Activated effector memory CD4-positive, alpha-beta T cell treated with Interleukin-2 at 50 U/mL for 16 hours (primary cell): ENCODE measurements around the gene BCAR1.
"Not testable (repeated sequence)": the region's sequence is repeated elsewhere in the genome, so short reads cannot be mapped to it uniquely, and the experiment has no call there.

Experiments used
- DNase-seq: peaks from one replicate; pipeline ENCODE4 v3.0.0-alpha.2; 2020

The BCAR1 gene

DNA sequence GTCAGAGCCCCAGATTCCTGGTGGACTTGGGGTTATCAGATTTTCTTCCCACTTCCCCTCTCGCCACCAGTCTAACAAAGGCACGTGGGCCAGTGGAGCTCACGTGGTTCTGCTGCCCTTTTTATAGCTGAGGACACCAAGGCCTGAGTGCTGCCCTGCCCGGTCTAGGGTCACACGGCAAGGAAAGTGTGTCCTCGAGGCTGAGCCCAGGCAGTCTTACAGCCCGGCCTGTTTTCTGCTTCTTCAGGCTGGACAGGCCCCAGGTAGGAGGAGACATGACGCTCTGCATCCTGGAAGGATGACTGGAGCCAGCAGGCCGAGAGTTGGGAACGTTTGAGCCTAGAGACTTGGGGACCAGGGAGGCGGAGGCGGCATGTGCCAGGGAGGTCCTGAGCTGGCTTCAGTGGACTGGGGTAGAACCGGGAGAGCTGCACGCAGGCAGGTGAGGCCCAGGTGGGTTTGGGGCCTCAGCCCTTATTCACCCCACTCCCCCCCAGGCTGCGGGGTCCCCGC, 29.1 kb downstream of the BCAR1 start:
- DNase-seq: no peak

DNA sequence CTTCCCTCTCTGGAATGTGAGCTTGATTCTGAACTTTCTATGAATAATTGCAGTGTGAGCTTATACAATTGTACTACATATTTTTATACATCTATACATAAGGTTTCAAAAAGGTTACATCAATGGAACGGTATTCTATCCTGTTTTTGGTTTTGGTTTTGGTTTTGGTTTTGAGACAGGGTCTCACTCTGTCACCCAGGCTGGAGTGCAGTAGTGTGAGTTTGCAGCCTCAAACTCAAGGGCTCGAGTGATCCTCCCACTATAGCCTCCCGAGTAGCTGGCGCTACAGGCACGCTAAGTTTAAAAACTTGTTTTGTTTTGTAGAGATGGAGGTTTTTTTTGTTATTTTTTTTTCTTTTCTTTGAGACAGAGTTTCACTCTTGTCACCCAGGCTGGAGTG, 31.6 kb downstream of the BCAR1 start:
- no peak for DNase-seq

DNA sequence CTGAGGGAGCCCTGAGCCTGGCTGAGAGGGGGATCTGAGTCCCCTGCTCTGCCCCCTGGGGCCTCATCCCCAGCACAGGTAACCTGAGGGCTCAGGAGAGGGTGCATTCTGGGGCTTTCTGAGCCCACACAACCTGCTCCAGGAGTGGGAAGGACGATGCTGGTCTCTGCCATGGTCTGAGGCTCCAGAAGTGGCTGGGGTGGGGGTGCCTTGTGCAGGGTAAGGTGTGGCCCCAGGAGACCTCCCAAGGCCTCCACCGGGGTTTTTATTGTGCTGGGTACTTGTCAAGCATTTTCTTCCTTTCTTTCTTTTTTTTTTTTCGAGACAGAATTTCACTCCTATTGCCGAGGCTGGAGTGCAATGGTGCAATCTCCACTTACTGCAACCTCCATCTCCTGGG, 32.3 kb downstream of the BCAR1 start:
- no peak for DNase-seq

DNA sequence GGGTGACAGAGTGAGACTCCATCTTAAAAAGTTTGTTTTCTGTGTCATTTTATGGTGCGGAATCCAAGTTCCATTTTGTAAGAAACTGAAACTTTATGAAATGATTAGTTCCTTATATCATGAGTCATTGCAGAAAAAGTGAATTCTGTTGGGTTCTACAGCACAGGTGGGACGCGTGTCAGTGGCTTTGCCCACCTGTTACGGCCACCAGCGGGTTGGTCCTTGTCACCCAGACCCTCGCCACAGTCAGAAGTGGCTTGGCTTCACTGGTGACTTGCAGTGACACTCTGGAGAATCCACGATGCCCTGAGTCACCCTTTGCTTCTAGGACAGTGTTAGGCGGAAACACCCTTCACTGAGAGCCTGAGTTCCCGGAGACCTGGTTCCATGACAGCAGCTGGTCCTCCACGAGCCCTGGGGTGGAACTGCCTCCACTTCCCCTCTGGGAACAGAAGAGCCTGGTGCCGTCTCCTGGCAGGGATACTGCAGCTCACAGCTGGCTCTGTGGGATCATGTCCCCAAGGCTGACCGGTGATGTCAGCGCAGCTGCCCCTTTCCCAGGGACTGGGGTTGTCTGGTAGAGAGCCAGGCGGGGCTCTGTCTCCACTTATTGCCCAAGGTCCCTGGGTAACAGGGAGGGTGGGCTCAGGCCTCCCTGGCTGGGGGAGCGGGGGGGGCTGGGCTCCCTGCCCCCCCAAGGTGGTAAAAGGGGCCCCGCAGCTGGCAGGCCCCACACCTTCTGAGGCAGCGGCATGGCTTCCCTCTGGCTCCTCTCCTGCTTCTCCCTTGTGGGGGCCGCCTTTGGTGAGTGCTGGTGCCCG, 33.0 kb downstream of the BCAR1 start, which contains the start of gene CTRB1:
Gene CTRB1 (plus strand): TSS at position 733 of the 821 bp plus-strand sequence. CDS start 20 bp downstream, at position 753.
- DNase-seq: no peak

DNA sequence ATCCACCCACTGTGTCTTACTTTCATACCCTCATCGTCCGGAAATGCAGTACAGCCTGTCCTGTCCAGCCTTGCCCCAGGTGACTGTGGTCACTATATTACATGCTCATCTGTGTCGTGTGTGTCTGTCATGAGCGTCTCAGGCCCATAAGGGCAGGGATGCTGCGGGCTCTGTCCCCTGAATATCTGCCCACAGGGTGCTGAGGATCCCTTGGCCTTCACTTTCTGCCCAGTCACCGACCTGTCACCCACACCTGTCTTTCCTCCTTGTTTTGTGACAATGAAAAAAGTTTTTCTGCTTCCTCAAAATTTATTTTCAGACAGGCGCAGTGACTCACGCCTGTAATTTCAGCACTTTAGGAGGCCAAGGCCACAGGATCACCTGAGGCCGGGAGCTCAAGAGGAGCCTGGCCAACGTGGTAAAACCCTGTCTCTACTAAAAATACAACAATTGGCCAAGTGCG, 34.0 kb downstream of the BCAR1 start:
- no peak for DNase-seq

DNA sequence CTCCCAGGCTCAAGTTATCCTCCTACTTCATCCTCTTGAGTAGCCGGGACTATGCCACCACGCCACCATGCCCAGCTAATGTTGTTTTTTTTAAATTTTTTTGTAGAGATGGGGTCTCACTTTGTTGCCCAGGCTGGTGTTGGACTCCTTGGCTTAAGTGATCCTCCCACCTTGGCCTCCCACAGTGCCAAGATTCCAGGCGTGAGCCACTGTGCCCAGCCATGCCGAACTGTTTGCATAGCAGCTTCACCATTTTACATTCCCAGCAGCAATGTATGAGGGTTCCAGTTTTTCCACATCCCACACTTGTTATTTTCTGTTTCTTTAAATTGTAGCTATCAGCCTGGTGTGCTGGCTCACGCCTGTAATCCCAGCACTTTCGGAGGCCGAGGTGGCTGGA, 34.8 kb downstream of the BCAR1 start:
- no peak for DNase-seq

DNA sequence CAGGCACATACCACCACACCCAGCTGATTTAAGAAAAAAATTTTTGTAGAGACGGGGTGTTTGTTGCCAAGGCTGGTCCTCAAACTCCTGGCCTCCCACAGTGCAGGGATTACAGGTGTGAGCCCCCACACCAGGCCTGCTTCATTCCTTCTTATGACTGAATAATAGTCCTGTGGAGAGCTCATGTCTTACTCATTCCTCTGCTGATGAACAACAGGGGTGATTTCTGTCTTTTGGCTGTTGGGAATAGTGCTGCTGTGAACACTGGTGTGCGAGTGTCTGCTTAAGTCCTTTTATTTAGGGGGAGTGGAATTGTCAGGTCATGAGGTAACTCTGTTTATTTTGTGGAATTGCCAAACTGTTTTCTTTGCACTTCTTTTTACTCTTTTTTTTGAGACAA, 35.3 kb downstream of the BCAR1 start:
- no peak for DNase-seq

DNA sequence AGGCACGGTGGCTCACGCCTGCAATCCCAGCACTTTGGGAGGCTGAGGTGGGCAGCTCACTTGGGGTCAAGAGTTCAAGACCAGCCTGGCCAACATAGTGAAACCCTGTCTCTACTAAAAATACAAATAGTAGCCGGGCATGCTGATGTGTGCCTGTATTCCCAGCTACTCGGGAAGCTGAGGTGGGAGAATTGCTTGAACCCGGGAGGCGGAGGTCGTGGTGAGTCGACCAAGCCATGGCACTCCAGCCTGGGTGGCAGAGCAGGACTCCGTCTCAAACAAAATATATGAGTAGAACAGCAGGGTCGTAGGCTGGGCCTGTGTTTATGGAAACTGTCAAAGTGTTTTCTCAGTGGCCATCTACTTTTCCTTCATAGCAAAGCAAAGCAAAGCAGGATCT, 40.1 kb downstream of the BCAR1 start:
- not testable (repeated sequence) for DNase-seq

DNA sequence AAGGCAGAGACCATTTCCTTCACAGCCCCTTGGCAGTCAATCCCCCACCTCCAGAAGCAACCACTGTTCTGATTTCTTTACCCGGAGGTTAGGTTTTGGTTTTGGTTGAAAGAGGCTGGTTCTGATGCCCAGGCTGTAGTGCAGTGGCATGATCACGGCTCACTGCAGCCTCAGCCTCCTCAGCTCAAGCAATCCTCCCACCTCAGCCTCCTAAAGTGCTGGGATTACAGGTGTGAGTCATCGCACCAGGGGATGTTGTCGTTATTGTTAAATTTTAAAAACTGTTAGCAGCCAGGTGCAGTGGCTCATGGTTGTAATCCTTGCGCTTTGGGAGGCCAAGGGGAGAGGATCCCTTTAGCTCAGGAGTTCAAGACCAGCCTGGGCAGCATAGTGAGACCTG, 41.5 kb downstream of the BCAR1 start:
- DNase-seq: no peak

DNA sequence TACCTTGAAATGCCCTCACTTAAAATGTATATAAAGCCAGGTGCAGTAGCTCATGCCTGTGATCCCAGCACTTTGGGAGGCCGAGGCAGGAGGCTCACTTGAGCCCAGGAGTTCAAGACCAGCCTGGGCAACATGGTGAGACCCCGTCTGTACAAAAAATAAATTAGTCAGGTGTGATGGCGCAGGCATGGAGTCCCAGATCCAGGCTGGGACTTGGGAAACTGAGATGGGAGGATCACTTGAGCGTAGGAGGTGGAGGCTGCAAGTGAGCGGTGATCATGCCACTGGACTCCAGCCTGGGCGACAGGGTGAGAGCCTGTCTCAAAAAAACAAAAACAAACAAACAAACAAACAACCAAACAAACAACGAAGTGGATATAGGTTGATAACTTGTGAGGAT, 41.9 kb downstream of the BCAR1 start:
- not testable (repeated sequence) for DNase-seq

DNA sequence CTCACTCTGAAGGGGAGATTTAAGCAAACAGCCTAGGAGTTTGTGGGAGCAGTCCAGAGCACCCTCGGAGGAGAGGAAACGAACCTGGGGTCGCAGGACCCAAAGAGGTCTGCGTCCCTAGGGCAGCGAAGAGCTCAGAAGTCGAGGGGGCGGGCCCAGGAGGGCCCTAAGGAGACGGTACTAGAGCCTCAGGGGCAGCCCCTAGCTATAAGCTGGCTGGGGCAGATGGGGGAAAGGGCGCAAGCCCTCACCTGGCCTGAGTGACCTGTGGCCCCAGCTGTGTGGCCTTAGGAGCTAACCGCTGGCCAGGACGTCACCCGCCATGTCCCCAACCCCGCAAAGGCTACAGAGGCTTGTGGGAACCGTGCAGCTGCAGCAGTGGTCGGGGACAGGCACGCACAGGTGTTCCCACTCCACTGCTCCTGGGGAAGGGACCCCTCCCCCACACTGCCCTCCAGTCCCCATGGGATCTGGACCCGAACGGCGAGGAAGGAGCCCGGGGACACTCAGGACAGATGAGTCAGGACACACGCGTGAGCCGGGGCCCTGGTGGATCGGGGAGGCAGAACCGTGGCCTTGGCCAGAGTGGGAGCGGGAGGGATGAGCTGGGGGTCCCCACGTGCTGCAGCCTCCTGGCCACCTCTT, 42.4 kb downstream of the BCAR1 start:
- no peak for DNase-seq

DNA sequence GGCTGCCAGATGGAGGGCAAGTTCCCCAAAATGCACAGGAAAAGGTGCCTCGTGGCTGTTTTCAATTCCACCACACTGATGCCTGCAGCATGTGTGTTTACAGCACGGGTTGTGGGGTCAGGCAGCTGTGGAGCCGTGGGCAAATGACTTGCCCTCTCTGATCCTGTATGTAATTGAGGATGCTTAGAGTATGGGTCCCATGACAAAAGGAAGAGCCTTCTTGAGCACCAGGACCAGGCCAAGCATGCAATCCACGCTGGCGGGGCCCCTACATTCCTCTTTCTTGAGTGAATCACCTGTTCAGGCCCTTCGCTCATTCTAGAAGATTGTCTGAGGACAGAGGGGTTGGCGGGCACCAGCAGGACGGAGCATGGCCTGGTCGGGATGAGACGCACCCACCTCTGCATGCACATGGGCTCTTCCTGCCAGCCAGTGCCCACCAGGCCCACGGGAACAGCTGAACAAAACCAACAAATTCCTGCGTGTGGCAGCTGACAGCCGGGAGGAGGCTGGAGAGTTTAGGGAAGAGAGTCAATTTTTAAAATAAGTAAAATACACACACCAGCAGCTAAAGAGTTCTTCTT, 43.1 kb downstream of the BCAR1 start:
- no peak for DNase-seq

DNA sequence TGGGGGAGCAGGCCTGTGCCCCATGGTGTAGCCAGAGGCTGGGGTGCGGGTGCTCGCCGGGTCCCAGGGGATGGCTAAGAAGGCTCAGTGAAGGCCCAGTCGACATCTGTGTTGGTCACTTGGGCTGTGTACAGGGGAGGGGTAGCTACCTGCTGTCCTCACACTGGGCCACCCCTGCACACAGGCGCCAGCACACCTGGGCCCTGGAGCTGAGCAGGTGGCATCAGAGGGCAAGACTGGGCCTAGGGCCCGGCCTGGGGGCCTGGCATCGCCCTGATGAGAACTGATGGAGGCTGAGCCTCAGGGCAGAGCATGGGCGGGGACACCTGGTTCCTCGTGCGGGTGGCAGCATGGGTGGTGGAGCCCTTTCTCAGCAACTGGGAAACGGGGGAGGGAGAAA, 43.6 kb downstream of the BCAR1 start:
- no peak for DNase-seq

DNA sequence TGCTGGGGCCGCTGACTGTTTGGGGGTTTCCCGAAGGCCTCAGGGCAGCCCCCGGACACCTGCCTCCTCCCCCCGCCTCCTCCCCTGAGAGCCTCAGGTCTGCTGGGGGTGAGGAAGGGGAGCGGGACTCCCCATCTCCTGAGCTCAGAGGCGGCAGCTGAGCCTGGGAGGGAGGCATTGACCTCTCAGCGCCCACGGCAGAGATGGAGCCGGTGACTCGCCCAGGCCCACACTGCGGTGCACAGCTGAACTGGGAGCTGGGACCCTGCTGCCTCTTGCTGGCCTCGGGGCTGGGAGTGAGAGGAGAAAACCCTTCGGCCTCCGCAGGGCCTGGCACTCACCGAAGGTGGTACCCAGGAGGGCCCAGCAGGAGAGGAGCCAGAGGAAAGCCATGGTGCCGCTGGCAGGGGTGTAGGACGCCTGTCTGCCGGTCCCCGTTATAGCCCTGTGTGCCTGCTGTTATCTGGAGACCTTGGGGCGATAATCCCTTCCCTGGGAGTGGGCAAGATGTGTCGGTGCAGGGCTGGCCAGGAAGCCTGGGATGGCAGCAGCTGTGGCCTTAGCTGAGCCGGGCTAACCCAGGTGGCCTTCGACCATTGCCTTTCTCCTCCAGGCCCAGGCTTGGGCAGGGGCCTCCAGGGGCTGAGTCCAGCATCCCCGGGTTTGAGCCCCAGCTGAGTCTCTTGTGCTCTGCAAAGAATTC, 44.5 kb downstream of the BCAR1 start, which contains the start of gene CTRB2:
Gene CTRB2 (minus strand): TSS at position 413 of the 703 bp plus-strand sequence. CDS start 20 bp downstream, at position 393.
- DNase-seq: no peak

DNA sequence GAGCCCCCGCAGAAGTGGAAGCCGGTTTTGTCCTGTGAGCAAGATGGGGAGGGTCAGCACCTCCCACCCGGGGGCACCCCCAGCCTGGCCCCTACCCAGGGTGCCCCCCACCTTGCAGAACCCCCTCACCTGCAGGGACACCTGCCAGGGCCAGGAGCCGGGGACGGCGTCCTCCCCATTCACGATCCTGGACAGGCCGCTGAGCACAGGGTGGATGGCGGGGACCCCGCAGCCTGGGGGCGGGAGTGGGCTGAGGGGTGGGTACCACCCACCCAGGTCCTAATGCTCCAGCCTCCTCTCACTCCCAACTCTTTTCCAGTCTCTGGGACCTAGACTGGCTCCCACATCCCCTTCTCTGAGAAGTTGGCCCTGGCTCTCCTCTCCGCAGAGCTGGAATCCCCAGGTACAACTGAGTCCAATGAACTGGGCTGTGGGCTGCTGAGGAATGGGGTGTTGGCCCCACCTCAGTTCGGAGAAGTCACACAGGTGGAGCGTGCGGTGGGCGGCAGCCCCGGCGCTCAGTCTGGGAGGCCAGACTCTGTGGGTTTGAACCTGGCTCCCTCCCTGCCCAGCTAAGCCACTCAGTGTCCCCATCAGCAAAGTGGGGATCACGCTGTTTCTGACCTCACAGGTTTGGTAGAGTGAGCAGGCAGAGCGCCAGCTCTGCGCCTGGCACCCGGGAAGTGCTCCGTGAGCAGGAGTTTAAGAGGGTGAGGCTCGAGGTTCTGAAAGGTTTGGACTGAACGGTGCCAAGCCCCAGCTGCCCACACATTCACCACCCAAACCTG, 45.3 kb downstream of the BCAR1 start:
- DNase-seq: not testable (repeated sequence)

DNA sequence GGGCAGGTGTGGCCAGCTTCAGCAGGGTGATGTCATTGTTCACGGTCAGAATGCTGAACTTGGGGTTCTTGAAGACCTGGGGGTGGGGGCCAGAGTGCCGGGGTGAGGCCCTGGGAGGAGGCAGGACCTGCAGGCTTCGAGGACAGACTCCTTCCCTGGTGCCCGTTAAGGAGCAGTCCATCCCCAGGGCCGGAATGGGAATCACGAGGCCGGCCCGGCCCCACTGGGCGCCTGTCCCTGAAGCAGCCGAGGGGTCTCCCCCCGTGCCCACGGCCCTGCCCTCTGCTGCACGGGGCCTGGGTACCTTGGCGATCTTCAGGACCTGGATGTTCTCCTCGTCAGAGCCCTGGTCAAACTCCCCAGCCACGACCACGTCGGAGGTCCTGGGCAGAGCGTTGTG, 46.0 kb downstream of the BCAR1 start:
- not testable (repeated sequence) for DNase-seq

DNA sequence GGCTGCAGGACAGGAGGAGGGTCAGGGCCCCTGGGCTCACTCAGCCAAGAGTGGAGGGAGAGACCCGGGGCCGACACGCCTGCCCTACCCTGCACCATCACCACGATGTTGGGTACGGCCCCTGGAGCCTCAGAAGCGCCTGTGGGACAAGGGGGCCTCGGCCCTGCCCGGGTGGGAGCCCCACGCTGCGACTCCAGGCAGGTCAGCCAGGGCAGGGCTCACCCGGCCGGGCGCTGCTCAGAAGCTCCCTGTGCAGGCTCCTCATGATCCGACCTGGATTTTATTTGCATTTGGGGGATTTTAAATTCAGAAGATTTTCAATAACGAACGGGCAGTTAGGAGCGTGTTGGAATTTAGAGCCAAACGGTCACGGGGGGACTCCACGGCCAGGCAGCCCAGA, 46.5 kb downstream of the BCAR1 start:
- not testable (repeated sequence) for DNase-seq

DNA sequence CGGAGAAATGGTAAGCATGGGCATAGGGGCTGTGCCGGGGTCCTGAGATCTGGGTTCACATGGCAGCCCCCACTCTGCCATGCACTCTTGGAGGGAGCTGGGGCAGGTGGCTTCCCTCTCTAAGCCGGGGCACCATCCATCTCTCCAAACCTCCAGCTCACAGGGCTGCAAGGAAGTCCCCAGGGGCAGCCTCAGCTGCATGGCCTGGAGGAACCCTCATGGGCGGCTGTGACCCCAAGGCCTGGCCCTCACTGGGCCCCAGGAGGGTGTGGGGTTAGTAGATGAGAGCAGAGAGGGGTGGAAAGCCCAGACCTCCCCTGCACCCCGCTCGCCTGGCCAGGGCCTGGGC, 47.0 kb downstream of the BCAR1 start:
- DNase-seq: no peak

DNA sequence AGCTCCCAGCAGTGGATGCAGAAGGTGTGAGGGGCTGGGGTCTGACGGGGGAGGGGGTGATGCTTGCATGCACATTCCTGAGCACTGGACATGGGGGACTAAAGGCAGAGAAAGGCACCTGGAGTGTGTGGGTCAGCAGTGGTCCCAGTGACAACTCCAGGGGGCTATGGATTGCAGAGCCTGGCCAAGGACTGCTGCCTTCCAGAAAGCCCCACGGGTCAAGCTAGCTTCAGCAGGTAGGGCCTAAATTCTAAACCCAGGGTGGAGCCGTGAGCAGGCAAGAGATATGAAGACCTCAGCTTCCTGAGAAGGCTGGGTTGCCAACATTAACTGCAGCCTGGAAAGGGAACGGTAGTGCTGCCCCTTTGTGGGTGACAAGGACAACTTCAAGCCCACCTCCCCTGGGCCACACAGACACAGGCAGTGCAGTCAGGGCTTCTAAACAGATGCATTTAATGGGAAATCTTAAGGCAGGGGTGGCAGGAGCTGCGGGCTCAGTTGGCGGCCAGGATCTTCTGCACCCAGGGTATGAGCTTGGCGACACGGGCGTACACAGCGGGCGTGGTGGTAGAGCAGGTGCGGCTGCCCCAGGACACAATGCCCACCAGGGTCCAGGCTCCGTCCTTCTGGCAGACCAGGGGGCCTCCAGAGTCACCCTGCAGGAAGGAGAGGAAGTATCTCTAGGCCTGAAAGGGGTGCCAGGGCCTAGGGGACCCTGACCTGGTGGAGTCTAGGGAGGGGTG, 47.6 kb downstream of the BCAR1 start:
- DNase-seq: no peak

DNA sequence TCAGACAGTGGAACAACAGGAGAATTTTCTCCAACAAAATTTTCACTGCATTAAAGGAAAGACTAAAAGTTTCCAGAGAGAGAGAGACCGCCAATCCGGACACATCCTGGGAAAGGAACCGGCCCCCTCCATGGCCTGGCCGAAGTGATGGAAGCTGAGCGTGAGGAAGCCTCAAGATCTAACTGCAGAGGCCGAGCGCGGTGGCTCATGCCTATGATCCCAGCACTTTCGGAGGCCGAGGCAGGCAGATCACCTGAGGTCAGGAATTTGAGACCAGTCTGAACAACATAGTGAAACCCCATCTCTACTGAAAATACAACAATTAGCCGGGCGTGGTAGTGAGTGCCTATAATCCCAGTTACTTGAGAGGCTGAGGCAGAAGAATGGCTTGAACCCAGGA, 48.3 kb downstream of the BCAR1 start:
- no peak for DNase-seq

DNA sequence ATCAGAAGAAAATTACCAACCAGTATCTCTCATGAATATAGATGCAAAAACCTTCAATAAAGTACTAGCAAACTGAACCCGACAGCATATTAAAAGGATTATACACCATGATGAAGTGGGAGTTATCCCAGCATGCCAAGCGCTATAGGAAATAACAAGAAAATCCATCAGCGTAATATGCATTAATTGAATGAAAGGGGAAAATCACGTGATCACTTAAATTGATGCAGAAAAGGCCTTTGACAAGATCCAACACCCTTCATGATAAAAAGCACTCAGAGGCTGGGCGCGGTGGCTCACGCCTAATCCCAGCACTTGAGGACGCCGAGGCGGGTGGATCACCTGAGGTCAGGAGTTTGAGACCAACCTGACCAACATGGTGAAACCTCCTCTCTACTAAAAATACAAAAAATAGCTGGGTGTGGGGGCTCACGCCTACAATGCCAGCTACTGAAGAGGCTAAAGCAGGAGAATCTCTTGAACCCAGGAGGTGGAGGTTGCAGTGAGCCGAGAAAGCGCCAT, 49.3 kb downstream of the BCAR1 start:
- no peak for DNase-seq
